GM21381 (cell line): ENCODE data around the gene ICAM1.
"Not testable (repeated sequence)": the region's sequence is repeated elsewhere in the genome, so short reads cannot be mapped to it uniquely, and the experiment has no call there.

Source experiments
- ATAC-seq: cut with Tn5 transposase; IDR thresholded peaks from one replicate; pipeline ENCODE4 v1.9.1; 2021; ENCODE audit warnings: mild to moderate bottlenecking, moderate library complexity; ENCODE audit not compliant: unreplicated experiment

The ICAM1 gene, protein sequence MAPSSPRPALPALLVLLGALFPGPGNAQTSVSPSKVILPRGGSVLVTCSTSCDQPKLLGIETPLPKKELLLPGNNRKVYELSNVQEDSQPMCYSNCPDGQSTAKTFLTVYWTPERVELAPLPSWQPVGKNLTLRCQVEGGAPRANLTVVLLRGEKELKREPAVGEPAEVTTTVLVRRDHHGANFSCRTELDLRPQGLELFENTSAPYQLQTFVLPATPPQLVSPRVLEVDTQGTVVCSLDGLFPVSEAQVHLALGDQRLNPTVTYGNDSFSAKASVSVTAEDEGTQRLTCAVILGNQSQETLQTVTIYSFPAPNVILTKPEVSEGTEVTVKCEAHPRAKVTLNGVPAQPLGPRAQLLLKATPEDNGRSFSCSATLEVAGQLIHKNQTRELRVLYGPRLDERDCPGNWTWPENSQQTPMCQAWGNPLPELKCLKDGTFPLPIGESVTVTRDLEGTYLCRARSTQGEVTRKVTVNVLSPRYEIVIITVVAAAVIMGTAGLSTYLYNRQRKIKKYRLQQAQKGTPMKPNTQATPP

GRCh38 chr19:10270616-10271394, at the start of gene ICAM1:
Gene ICAM1, plus strand, starts transcription at chr19:10271120. Its CDS starts 40 bp downstream, at chr19:10271160.
- peak; percentile 44 for ATAC-seq

GRCh38 chr19:10222201-10222890, 48.6 kb upstream of the ICAM1 start:
- no peak for ATAC-seq

DNA sequence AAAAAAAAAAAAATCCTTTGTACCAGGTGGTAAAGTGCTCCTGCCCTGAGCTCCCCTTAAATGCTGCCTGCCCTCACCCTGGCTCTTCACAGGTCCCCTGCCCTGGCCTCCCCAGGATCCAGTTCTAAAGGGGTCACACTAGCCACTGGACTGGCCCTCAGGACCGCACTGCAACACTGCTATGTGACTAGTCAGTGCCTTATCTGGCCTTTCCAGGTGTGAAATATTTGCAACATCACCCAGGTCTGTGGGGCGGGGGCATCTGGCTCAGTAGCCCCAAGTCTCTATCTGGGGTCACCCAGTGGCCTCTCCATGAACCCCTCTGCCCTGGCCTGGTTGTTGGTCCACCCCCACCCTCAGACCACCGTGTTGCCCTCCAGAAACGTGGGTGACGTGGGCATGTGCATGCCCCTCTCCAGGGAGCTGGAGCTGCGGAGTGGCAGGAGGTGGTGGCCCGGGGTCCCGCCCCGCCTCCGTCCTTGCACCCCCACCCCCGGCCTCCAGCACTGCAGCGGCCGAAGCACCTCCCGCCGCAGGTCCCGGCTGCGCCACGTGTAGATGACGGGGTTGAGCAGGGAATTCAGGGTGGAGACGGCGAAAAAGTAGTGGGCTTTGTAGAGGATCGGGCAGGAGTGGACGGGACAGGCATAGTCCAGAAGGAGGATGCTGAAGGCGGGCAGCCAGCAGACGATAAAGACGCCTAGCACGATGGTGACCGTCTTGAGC, 47.3 kb upstream of the ICAM1 start:
- ATAC-seq: no peak

DNA sequence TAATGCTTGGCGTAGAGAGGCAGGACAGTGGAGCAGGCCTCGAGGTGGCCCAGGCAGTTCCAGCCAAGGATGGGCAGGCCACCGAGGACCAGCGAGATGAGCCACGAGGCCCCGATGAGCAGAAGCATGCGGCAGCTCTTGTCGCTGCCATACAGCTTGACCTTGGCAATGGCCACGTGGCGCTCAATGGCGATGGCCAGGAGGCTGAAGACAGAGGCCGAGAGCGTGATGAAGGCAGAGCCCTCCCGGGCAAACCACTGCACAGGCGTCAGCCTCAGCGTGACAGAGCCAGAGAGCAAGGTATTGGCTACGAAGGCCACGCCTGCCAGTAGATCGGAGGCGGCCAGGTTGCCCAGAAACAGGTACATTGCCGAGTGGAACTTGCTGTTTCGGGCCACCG, 46.6 kb upstream of the ICAM1 start:
- no peak for ATAC-seq

- no peak for ATAC-seq
These were observed 44.9 kb upstream of the ICAM1 start for GRCh38 chr19:10226021-10226375.

GRCh38 chr19:10226376-10227025, 44.4 kb upstream of the ICAM1 start:
- no peak for ATAC-seq

DNA sequence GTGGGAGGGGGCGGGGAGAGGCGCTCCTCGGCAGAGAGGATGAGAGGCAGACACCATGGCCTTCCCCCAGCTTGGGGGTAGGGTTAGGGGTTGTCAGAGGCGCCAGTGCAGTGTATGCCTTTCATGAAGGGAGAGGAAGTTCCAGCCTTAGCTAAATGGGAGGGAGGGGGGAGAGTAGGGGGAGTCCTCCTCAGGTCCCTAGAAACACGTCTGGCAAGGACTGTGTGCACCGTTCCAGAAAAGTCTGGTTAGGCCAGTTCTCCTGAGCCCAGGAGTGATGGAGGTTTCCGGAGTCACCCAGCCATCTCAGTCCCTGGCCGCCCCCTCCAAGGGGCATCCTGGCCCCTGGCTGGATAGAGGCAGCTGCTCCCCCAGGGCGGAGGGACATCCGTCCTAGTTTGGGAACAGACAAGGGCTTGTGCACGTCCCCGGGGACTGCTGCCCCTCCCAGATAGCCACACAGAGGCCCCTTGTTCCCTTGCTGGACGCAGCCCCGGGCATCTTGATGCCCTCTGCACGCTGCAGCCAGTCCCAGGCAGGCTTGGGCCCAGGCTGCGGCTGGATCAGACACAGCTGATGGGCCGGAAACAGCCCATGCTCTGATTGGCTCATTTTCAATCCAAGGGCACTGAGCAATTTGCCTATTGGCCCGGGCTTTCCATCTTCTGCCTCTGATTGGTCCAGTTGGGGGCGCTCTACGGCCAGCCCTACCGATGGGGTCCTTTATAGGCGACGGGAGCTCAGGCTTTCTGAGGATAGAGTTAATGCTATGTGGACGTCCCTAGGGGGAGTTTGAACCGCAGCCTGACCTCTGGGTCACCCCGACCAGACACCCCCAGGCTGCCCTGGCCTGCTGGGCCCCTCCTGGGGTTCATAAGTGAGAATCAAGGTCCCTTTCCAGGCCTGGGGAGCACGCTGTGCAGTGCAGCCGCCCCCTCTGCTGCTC, 43.6 kb upstream of the ICAM1 start:
- ATAC-seq: no peak

- no peak for ATAC-seq
These were observed 42.5 kb upstream of the ICAM1 start for GRCh38 chr19:10228393-10228792.

DNA sequence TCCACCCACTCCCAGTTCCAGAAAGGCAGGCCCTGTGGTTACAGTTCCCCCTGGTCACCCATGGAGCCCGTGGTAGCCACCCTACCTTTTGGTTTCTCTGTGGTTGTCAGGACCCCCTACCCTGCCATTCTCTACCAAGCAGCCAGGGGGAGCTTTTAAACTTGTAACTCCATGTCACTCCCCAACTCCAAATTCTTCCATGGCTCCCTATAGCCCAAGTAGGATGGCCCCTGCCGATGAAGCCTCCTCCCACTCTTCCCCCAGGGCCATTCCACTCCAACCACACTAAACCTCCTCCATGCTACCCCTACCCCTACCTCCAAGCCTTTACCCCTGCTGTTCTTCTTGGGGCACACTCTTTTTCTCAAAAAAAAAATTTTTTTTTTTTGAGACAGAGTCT, 42.0 kb upstream of the ICAM1 start:
- no peak for ATAC-seq

GRCh38 chr19:10230173-10230860, 40.6 kb upstream of the ICAM1 start:
- ATAC-seq: no peak

DNA sequence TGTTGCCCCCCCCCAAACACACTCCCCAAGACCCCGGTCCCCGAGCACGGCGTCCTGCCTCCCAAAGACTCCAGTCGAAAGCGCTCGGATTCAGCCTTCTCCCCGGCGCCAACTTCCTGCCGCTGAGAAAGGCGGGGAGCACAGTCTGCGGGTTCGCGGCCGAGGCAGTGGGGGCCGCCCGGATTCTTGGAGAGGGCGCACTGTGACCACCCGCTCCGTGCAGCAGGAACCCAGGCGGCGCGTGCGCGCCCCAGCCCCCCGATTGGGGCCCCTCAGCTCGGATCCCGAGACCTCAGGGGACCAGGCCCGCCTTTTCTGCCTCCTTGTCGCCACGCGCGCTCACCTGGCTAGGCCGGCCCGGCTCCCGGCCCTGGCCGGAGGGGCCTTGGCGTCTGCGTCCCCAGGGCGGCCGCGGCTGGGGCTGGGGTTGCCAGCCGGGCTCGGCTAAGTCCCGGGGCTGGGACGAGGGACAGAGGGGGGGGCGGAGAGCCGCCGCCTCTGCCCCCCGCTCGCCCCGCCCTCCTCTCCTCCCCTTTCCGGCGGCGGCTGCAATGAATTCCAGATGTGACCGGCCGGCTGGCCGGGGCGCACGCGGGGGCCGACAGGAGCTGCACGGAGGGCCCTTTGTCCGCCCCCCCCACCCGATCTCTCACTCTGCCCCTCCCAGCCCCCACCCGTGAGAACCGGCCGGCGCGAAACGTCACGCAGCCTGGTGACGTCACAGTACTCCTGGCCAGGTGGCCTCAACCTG, 39.9 kb upstream of the ICAM1 start, which contains the start of gene S1PR2:
S1PR2 (minus strand) TSS at position 471 of the 751 bp plus-strand sequence. CDS start 6,426 bp downstream, outside the sequence.
- ATAC-seq: peak; percentile 34

DNA sequence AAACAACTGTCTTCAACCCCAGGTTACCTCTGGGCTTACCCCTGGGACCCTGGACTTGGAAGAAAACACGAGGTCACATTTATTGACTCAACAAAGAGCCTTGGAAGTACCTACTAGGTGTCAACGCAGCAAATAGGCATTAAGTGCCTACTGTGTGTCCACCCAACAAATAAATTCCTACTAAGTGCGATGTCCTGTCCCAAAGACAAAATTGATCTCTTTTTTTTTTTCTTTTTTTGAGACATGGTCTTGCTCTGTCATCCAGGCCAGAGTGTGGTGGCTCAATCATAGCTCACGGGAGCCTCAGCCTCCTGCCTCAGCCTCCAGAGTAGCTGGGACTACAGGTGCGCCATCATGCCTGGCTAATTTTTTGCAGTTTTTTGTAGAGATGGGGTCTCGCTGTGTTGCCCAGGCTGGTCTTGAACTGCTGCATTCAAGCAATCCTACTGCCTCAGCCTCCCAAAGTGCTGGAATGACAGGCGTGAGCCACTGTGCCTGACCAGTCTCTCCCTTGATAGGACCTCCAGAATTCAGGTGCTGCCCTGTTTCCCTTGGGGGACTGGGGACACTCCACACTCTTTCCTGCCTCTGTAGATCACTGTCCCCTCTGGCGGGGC, 39.2 kb upstream of the ICAM1 start:
- ATAC-seq: no peak

DNA sequence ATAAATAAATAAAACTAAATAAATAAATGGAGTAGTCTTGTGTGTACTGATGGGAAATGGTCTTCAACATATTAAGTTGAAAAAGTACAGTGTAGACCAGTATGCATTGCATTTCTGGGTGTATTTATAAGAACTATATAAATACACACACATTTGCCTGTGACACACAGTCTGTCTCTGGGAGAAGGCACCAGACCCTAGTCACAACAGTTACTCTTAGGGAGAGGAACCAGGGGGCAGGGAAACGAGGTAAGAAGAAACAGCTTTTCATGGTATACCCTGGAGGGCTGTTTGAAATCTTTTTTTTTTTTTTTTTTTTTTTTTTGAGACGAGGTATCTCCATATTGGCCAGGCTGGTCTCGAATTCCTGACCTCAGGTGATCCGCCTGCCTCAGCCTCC, 37.0 kb upstream of the ICAM1 start:
- ATAC-seq: no peak

GRCh38 chr19:10235003-10235402, 35.9 kb upstream of the ICAM1 start:
- ATAC-seq: no peak

DNA sequence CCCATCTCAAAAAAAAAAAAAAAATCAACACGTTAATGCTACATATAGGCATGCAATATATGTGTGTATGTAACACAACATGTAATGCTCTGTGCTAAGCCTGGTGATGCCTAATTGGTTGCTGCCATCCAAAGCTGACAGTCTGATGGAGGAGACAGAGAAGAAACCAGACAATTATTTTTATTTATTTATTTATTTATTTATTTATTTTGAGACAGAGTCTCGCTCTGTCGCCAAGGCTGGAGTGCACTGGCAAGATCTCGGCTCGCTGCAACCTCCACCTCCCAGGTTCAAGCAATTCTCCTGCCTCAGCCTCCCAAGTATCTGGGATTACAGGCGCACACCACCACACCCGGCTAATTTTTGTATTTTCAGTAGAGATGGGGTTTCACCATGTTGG, 35.5 kb upstream of the ICAM1 start:
- ATAC-seq: not testable (repeated sequence)

DNA sequence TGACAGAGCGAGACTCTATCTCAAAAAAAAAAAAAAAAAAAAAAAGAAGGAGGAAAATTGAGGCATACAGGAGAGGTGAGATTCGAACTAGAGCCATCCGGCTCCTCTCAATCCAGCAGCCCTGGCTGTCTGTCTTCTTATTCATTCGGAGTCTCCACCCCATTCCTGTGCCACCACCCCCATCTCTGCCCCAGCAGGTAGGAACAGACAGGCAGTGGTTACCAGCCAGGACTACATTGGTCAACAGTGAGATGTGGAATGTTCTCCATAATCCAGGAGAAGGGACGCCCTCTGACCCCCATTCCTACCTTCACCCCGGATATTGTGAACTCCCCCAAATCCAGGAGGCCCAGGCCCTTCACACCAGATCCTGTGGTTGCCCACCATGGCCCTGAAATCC, 33.2 kb upstream of the ICAM1 start:
- ATAC-seq: no peak

DNA sequence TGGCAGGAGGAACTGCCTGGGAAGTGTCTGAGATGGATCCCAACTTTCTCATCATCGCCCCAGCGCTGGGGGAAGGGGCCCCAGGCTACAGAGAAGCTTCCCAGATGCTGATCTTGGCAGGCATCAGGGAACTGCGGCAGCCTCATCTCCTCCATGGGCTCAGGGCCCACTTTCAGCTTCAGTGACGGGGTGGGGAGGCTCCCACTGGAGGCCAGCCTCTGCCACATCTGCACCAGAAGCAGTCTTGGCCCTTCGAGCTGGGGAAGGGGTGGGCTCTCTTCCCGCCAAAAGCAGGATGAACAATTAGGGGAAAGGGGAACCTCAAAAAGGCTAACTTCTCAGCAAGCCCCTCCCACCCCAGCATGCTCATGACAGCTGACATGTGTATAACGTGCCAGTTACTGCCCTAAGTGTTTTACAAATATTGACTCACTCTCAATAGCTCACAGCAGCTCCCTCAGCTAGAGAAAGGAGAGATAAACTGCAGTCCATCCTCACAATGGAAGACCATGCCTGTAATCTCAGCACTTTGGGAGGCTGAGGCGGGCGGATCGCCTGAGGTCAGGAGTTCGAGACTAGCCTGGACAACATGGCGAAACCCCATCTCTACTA, 32.6 kb upstream of the ICAM1 start:
- no peak for ATAC-seq
